Smooth muscle cell (in vitro differentiated cells): ENCODE data around the gene UCKL1. TPM values are rescaled to one million over a fixed set of nuclear protein-coding genes. Genes with fewer than 3 reads are reported as not detected.
A peak's percentile ranks its signal among the peaks of the same experiment; 100 is the strongest.

Experiments
- DNase-seq: peaks from one replicate; lab custom pipeline; 2025; ENCODE audit not compliant: unreplicated experiment; lab: John Stamatoyannopoulos, UW
- H2AFZ ChIP-seq: fragments of 200-600 bp; sonication (generic); 2 replicates; pipeline ENCODE4 v1.6.0; 2016; ENCODE audit warnings: antibody characterized with exemption, low read depth, mild to moderate bottlenecking
- H3F3A ChIP-seq: fragments of 200-600 bp; sonication (generic); 2 replicates; pipeline ENCODE4 v1.6.0; 2017; ENCODE audit warnings: antibody characterized with exemption, low read depth
- H3K27ac ChIP-seq: fragments of 200-600 bp; sonication (generic); 2 replicates; pipeline ENCODE4 v1.5.1; 2016; ENCODE audit warnings: low read depth, mild to moderate bottlenecking
- H3K27me3 ChIP-seq: fragments of 200-600 bp; sonication (generic); 2 replicates; pipeline ENCODE4 v1.6.1; 2016; ENCODE audit warnings: low read depth, mild to moderate bottlenecking
- H3K36me3 ChIP-seq: fragments of 200-600 bp; sonication (generic); 2 replicates; pipeline ENCODE4 v1.5.1; 2016; ENCODE audit warnings: low read depth
- H3K4me1 ChIP-seq: fragments of 200-600 bp; sonication (generic); 2 replicates; pipeline ENCODE4 v1.5.1; 2016; ENCODE audit warnings: low read depth
- H3K4me2 ChIP-seq: fragments of 200-600 bp; sonication (generic); 2 replicates; pipeline ENCODE4 v1.6.0; 2016; ENCODE audit warnings: mild to moderate bottlenecking
- H3K4me3 ChIP-seq: fragments of 200-600 bp; sonication (generic); 2 replicates; pipeline ENCODE4 v1.5.1; 2016; ENCODE audit warnings: mild to moderate bottlenecking
- H3K79me2 ChIP-seq: fragments of 200-600 bp; sonication (generic); 2 replicates; pipeline ENCODE4 v1.6.0; 2016; ENCODE audit warnings: low read depth, mild to moderate bottlenecking
- H3K9ac ChIP-seq: fragments of 200-600 bp; sonication (generic); 2 replicates; pipeline ENCODE4 v1.6.0; 2016; ENCODE audit warnings: low read depth
- H3K9me3 ChIP-seq: fragments of 200-600 bp; sonication (generic); replicated peaks from 2 replicates; pipeline ENCODE4 v1.5.1; 2016; ENCODE audit warnings: low read depth
- H4K20me1 ChIP-seq: fragments of 200-600 bp; sonication (generic); 2 replicates; pipeline ENCODE4 v1.6.0; 2016; ENCODE audit warnings: low read depth
- WGBS: methylation state at CpG from one replicate; pipeline ENCODE4 v1.1.7; 2016; ENCODE audit warnings: low lambda C conversion rate; 5-methylcytosine and 5-hydroxymethylcytosine counted together
- polyA plus RNA-seq: library from polyadenylated mRNA; unstranded; fragments of >200 nt; fragmentation: Nextera tagmentation; extraction: Ambion mirVana; gene quantifications from 2 replicates; pipeline ENCODE4 v1.2.1, GENCODE V29; 2016
- total RNA-seq: library from RNA; depleted of rRNA; stranded (reverse); fragments of >200 nt; gene quantifications from 2 replicates; pipeline ENCODE4 v1.2.3, GENCODE V29; 2014
- TF ChIP-seq, protein P1 (sequence below): fragments of 200-600 bp; sonication (generic); IDR thresholded peaks from 2 replicates; pipeline ENCODE4 v1.5.1; 2017; ENCODE audit warnings: borderline replicate concordance, mild to moderate bottlenecking, antibody characterized with exemption; ENCODE audit not compliant: insufficient read depth, poor library complexity, severe bottlenecking

The UCKL1 gene
- total and polyA plus RNA-seq, 2 experiments from 2014 or later = 17.2 to 22.6 TPM

DNA sequence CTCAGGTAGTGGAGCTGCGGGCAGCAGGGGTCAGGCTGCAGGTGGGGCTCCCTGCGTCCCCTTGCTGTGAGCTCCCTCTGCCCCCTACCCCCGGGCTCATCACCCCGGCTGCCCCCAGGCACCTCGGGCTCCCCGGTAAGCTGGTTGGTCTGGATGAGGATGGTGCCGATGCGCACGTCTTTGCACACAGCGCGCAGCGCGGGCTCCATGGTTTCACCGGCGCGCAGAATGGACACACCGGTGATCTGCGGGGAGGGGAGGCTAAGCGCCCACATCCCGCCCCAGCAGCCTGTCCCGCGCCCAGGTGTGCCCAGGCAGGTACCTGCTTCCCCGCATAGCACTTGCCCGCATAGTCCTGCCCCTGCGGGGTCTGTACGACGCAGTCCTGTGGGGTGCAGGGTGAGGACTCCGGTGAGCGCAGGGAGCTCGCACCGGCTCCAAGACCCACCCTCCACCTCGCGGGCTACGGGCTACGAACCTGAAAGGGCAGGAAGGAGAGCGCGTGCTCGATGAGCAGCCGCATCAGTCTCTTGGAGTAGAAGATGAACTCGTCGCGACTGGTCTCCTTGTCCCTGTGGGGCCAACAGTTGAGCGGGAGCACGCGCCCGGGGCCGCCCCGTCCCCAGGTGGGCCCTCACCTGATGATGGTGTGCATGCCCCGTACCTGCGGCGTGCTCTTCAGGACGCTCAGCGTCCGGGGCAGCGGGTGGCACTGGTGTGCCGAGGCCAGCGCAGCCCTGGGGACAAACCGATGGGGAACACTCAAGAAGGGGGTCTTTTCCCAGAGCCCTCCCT, 15.5 kb downstream of the UCKL1 start:
- H3K27ac ChIP-seq = no peak overlapping the region
- no peak for DNase-seq
- WGBS = 89% methylated on average over 52 of the region's 58 CpGs
- H3K27me3 ChIP-seq = no peaks in the 10 kb centered on the region
- TF ChIP-seq, protein P1, sequence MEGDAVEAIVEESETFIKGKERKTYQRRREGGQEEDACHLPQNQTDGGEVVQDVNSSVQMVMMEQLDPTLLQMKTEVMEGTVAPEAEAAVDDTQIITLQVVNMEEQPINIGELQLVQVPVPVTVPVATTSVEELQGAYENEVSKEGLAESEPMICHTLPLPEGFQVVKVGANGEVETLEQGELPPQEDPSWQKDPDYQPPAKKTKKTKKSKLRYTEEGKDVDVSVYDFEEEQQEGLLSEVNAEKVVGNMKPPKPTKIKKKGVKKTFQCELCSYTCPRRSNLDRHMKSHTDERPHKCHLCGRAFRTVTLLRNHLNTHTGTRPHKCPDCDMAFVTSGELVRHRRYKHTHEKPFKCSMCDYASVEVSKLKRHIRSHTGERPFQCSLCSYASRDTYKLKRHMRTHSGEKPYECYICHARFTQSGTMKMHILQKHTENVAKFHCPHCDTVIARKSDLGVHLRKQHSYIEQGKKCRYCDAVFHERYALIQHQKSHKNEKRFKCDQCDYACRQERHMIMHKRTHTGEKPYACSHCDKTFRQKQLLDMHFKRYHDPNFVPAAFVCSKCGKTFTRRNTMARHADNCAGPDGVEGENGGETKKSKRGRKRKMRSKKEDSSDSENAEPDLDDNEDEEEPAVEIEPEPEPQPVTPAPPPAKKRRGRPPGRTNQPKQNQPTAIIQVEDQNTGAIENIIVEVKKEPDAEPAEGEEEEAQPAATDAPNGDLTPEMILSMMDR = no peak
- H3K4me3 ChIP-seq = no peak overlapping the region
- H3K79me2 ChIP-seq = peaks cover 3% of the 10 kb centered on the region
- H4K20me1 ChIP-seq = peaks cover 96% of the 10 kb centered on the region
- no peak overlapping the region for H2AFZ ChIP-seq
- peaks cover 14% of the 10 kb centered on the region for H3F3A ChIP-seq
- no peaks in the 10 kb centered on the region for H3K4me1 ChIP-seq
- no peaks in the 10 kb centered on the region for H3K36me3 ChIP-seq
- H3K4me2 ChIP-seq = no peak overlapping the region
- H3K9me3 ChIP-seq = no peaks in the 10 kb centered on the region
- H3K9ac ChIP-seq = no peak overlapping the region

DNA sequence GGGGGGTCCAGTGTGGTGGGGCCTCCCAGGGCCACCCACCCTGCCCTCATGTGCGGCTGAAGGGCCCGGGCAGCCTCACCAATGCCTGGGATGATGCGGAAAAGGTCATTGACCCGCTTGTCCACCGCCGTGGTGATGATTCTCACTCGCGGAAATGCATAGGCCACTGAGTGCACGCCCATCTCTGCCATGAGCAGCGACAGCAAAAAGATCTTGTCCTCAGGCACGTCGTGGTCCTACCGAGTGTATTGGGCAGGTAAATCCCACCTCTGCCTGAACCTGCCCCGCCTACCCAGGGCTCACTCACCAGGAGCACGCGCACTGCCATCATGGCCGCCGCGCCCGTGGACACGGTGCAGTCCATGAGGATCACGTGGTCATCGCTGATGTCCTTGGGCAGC, 16.1 kb downstream of the UCKL1 start:
- Histone ChIP-seq H4K20me1 (peaks cover 96% of the 10 kb centered on the region), H3K4me2 (no peak overlapping the region), H3K79me2 (no peaks in the 10 kb centered on the region), H3F3A (peaks cover 14% of the 10 kb centered on the region), H3K27ac (no peak overlapping the region), H2AFZ (no peak overlapping the region), H3K4me3 (no peak overlapping the region), H3K36me3 (no peaks in the 10 kb centered on the region), H3K9ac (no peak overlapping the region), H3K9me3 (no peaks in the 10 kb centered on the region), H3K4me1 (no peaks in the 10 kb centered on the region), H3K27me3 (no peaks in the 10 kb centered on the region)
- no peak for DNase-seq
- WGBS = 86% methylated on average over 23 of the region's 23 CpGs
- TF ChIP-seq, protein P1 = no peak

DNA sequence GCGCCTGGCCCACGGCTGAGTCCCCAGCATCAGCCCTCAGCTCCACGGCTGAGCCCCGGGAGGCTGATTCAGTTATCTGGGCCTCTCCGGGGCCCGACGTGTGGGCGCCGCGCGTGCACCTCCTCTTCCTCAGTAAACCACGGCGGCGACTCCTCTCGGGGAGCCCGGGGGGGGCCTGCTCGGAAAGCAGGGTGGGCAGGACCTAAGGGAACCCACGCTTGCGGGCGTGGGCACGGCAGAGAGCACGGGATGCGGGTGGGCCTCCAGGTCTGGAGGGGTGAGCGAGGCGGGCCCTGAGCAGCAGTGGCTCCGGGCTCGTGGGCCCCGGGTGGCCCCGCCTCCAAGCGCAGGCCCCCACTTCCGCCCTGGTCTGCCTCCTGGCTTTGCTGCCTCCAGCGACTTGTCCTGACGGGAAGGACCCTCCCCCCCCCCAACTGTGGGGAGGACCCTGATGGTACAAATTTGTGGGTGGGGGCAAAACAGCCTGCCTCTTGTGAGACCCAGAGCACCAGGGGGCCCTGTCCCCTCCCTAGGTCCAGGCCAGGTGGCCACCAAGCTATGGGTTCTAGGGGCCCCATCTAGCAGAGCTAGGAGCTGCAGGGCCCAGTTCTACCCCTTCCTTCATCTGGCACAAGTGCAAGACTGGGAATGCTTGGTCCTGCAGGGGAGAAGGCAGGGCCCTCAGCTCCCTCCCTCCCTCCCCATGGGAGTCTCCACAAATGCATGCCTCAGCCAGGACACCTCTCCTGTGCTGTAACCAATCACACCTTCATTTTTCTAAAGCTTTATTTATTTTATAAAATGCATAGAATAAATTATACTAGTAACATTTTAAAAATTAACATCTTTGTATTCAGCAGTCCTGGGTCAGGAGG, 16.9 kb downstream of the UCKL1 start:
- H3K27me3 ChIP-seq = no peaks in the 10 kb centered on the region
- peak overlapping the region; percentile 44 for H3K4me2 ChIP-seq
- H2AFZ ChIP-seq = no peak overlapping the region
- H3K4me3 ChIP-seq = no peak overlapping the region
- H3K9me3 ChIP-seq = no peaks in the 10 kb centered on the region
- 65% methylated on average over 33 of the region's 33 CpGs for WGBS
- peaks cover 96% of the 10 kb centered on the region for H4K20me1 ChIP-seq
- DNase-seq = no peak
- peaks cover 14% of the 10 kb centered on the region for H3F3A ChIP-seq
- no peak overlapping the region for H3K9ac ChIP-seq
- TF ChIP-seq, protein P1 = no peak
- no peaks in the 10 kb centered on the region for H3K4me1 ChIP-seq
- no peaks in the 10 kb centered on the region for H3K79me2 ChIP-seq
- H3K27ac ChIP-seq = no peak overlapping the region
- H3K36me3 ChIP-seq = no peaks in the 10 kb centered on the region
